AML-193 (cell line): Measurements from ENCODE around the gene CAD.

Source experiments
- DNase-seq, 2 experiments: peaks; one replicate each; lab custom pipeline; 2025; lab: John Stamatoyannopoulos, UW

The CAD gene

DNA sequence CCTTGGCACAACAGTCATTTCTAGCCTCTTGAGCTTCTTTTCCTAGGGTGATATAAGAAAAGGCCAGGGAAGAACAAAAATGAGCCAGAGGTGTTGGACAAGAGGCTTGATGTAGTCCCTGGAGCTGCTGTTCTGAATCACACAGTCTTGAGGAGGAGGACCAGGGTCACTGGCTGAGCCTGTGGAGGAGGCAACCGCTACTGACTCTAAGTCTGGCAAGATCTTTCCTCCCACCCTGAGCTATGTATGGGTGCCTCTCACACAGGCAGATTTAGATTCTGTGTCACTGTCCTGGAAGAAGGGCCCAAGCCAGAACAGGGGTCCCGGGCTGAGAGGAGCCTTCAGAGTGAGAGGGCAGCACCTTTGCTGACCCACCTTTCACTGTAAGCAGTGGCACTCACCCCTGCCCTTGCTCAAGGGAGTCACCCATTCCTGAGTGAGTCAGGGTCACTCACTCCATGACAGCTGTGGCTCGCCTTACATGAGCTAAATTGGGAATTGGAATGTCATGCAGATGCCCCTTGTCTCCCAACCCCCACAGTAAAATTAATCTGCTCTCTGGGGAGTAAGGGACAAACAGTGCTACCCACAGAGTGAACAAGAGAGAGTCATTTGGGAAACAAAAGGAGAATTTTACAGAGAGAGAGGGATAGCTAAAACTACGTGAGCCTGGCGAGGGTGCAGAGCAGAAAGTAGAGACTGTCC, 64.8 kb downstream of the CAD start, which contains the start of gene TRIM54:
Gene TRIM54, plus strand, starts transcription at position 575 of the 705 bp plus-strand sequence. CDS start 303 bp downstream, outside the sequence.
- no peak for DNase-seq

- no peak for DNase-seq
Measured at GRCh38 chr2:27282892-27283291, 65.7 kb downstream of the CAD start.

DNA sequence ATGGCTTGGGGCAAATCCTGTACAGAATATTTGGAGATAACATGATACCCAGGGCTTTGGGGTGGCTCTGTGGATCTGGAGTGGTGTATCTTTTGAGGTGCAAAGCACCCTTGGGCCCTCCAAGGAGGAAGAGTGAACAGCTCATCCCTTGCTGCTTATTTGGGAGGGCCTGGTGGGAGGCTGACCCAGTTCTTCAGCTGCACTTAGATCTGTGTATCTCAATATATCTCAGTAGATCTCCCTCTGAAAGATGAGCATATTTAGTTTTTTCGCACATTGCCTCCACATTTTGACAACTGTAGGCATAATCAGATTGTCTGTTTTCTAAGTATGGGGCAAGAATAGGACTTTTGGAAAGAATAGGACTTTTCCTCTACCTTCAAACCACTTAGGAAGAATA, 67.8 kb downstream of the CAD start:
- no peak for DNase-seq

- no peak for DNase-seq
Measured at GRCh38 chr2:27285481-27285880, 68.3 kb downstream of the CAD start.

- no peak for DNase-seq
Measured at GRCh38 chr2:27288610-27289009, 71.4 kb downstream of the CAD start.

DNA sequence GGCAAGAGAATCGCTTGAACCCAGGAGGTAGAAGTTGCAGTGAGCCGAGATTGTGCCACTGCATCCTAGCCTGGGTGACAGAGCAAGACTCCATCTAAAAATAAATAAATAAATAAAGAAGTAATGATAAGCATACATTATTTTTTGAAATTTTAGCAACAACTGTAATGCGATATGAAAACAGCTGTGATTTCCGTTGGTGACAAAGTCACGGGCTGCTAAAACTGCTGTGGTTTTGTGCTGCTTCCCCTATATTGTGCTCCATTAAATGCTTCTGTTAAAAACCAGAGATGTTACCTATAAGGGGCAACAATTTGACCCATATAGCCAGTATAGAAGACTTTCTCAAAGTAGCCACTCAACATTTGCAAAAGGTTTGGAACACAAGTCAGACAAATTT, 73.4 kb downstream of the CAD start:
- no peak for DNase-seq

- DNase-seq, result no peak
Measured at GRCh38 chr2:27291865-27292264, 74.7 kb downstream of the CAD start.
